ENCODE measurements around the gene RTL5. TPM values are rescaled to one million over a fixed set of nuclear protein-coding genes. Genes with fewer than 3 reads are reported as not detected.

RTL5 gene
- total and polyA plus RNA-seq, 2 experiments from 2014 or later = 0.31 to 0.94 TPM

- Histone ChIP-seq H3K79me2 (replicated peaks; ENCODE audit: insufficient read depth) (no peaks in the 10 kb centered on the region), H3K27me3 (ENCODE audit: insufficient read depth) (no peaks in the 10 kb centered on the region), H3K27ac (ENCODE audit: low read depth) (no peak overlapping the region), H4K20me1 (replicated peaks; ENCODE audit: insufficient read depth) (no peaks in the 10 kb centered on the region), H3K4me2 (no peak overlapping the region), H3K4me3 (no peak overlapping the region), H3K9me2 (ENCODE audit: insufficient read depth) (no peaks in the 10 kb centered on the region), H3K36me3 (ENCODE audit: insufficient read depth) (no peaks in the 10 kb centered on the region), H3F3A (replicated peaks; ENCODE audit: low read depth) (no peaks in the 10 kb centered on the region), H2AFZ (no peak overlapping the region), H3K4me1 (ENCODE audit: insufficient read depth) (no peaks in the 10 kb centered on the region)
- no peak overlapping the region for H3K4me3 Mint-ChIP-seq
- H3K27ac Mint-ChIP-seq = no peak overlapping the region
- DNase-seq (ENCODE audit: low spot score) (no peak), ATAC-seq (no peak)
- H3K4me1 Mint-ChIP-seq = peaks cover 2% of the 10 kb centered on the region; the same call in 1 of the 3 replicates
- peaks cover 5% of the 10 kb centered on the region for H3K27me3 Mint-ChIP-seq (ENCODE audit: insufficient read depth, low read depth, poor library complexity)
- H3K9me3 Mint-ChIP-seq = no peaks in the 10 kb centered on the region; the same call in 2 of the 3 replicates
- TF ChIP-seq, protein P1, sequence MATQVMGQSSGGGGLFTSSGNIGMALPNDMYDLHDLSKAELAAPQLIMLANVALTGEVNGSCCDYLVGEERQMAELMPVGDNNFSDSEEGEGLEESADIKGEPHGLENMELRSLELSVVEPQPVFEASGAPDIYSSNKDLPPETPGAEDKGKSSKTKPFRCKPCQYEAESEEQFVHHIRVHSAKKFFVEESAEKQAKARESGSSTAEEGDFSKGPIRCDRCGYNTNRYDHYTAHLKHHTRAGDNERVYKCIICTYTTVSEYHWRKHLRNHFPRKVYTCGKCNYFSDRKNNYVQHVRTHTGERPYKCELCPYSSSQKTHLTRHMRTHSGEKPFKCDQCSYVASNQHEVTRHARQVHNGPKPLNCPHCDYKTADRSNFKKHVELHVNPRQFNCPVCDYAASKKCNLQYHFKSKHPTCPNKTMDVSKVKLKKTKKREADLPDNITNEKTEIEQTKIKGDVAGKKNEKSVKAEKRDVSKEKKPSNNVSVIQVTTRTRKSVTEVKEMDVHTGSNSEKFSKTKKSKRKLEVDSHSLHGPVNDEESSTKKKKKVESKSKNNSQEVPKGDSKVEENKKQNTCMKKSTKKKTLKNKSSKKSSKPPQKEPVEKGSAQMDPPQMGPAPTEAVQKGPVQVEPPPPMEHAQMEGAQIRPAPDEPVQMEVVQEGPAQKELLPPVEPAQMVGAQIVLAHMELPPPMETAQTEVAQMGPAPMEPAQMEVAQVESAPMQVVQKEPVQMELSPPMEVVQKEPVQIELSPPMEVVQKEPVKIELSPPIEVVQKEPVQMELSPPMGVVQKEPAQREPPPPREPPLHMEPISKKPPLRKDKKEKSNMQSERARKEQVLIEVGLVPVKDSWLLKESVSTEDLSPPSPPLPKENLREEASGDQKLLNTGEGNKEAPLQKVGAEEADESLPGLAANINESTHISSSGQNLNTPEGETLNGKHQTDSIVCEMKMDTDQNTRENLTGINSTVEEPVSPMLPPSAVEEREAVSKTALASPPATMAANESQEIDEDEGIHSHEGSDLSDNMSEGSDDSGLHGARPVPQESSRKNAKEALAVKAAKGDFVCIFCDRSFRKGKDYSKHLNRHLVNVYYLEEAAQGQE (IDR thresholded peaks at IDR 0.05; ENCODE audit: unreplicated experiment) = no peak
- no peak for TF ChIP-seq EZH2 (IDR thresholded peaks at IDR 0.05; ENCODE audit: low read depth, unreplicated experiment)
- TF ChIP-seq, protein P2, sequence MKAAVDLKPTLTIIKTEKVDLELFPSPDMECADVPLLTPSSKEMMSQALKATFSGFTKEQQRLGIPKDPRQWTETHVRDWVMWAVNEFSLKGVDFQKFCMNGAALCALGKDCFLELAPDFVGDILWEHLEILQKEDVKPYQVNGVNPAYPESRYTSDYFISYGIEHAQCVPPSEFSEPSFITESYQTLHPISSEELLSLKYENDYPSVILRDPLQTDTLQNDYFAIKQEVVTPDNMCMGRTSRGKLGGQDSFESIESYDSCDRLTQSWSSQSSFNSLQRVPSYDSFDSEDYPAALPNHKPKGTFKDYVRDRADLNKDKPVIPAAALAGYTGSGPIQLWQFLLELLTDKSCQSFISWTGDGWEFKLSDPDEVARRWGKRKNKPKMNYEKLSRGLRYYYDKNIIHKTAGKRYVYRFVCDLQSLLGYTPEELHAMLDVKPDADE (IDR thresholded peaks at IDR 0.05) = no peak
- H3K36me3 Mint-ChIP-seq (ENCODE audit: low read depth) = peaks cover 13% of the 10 kb centered on the region
Measured at GRCh38 chrX:72145181-72145580, 13.5 kb upstream of the RTL5 start.

GRCh38 chrX:72143609-72143907 is 11.8 kb upstream of the RTL5 start:
- Mint-ChIP-seq H3K9me3 (no peaks in the 10 kb centered on the region; the same call in 2 of the 3 replicates), H3K27ac (no peak overlapping the region), H3K4me3 (no peak overlapping the region), H3K4me1 (peaks cover 2% of the 10 kb centered on the region; the same call in 1 of the 3 replicates), H3K36me3 (ENCODE audit: low read depth) (peaks cover 24% of the 10 kb centered on the region), H3K27me3 (ENCODE audit: insufficient read depth, low read depth, poor library complexity) (peaks cover 4% of the 10 kb centered on the region)
- Histone ChIP-seq H3K27ac (ENCODE audit: low read depth) (no peak overlapping the region), H3K4me3 (no peak overlapping the region), H2AFZ (no peak overlapping the region), H4K20me1 (replicated peaks; ENCODE audit: insufficient read depth) (no peaks in the 10 kb centered on the region), H3F3A (replicated peaks; ENCODE audit: low read depth) (no peaks in the 10 kb centered on the region), H3K79me2 (replicated peaks; ENCODE audit: insufficient read depth) (no peaks in the 10 kb centered on the region), H3K4me1 (ENCODE audit: insufficient read depth) (no peaks in the 10 kb centered on the region), H3K9me2 (ENCODE audit: insufficient read depth) (no peaks in the 10 kb centered on the region), H3K4me2 (no peak overlapping the region), H3K36me3 (ENCODE audit: insufficient read depth) (no peaks in the 10 kb centered on the region), H3K27me3 (ENCODE audit: insufficient read depth) (no peaks in the 10 kb centered on the region)
- ATAC-seq (no peak), DNase-seq (ENCODE audit: low spot score) (no peak)
- TF ChIP-seq ZNF114 (CRISPR knock-in tag; IDR thresholded peaks at IDR 0.05) (no peak), NANOG (IDR thresholded peaks at IDR 0.05; ENCODE audit: borderline replicate concordance) (no peak)
- TF ChIP-seq, protein P3, sequence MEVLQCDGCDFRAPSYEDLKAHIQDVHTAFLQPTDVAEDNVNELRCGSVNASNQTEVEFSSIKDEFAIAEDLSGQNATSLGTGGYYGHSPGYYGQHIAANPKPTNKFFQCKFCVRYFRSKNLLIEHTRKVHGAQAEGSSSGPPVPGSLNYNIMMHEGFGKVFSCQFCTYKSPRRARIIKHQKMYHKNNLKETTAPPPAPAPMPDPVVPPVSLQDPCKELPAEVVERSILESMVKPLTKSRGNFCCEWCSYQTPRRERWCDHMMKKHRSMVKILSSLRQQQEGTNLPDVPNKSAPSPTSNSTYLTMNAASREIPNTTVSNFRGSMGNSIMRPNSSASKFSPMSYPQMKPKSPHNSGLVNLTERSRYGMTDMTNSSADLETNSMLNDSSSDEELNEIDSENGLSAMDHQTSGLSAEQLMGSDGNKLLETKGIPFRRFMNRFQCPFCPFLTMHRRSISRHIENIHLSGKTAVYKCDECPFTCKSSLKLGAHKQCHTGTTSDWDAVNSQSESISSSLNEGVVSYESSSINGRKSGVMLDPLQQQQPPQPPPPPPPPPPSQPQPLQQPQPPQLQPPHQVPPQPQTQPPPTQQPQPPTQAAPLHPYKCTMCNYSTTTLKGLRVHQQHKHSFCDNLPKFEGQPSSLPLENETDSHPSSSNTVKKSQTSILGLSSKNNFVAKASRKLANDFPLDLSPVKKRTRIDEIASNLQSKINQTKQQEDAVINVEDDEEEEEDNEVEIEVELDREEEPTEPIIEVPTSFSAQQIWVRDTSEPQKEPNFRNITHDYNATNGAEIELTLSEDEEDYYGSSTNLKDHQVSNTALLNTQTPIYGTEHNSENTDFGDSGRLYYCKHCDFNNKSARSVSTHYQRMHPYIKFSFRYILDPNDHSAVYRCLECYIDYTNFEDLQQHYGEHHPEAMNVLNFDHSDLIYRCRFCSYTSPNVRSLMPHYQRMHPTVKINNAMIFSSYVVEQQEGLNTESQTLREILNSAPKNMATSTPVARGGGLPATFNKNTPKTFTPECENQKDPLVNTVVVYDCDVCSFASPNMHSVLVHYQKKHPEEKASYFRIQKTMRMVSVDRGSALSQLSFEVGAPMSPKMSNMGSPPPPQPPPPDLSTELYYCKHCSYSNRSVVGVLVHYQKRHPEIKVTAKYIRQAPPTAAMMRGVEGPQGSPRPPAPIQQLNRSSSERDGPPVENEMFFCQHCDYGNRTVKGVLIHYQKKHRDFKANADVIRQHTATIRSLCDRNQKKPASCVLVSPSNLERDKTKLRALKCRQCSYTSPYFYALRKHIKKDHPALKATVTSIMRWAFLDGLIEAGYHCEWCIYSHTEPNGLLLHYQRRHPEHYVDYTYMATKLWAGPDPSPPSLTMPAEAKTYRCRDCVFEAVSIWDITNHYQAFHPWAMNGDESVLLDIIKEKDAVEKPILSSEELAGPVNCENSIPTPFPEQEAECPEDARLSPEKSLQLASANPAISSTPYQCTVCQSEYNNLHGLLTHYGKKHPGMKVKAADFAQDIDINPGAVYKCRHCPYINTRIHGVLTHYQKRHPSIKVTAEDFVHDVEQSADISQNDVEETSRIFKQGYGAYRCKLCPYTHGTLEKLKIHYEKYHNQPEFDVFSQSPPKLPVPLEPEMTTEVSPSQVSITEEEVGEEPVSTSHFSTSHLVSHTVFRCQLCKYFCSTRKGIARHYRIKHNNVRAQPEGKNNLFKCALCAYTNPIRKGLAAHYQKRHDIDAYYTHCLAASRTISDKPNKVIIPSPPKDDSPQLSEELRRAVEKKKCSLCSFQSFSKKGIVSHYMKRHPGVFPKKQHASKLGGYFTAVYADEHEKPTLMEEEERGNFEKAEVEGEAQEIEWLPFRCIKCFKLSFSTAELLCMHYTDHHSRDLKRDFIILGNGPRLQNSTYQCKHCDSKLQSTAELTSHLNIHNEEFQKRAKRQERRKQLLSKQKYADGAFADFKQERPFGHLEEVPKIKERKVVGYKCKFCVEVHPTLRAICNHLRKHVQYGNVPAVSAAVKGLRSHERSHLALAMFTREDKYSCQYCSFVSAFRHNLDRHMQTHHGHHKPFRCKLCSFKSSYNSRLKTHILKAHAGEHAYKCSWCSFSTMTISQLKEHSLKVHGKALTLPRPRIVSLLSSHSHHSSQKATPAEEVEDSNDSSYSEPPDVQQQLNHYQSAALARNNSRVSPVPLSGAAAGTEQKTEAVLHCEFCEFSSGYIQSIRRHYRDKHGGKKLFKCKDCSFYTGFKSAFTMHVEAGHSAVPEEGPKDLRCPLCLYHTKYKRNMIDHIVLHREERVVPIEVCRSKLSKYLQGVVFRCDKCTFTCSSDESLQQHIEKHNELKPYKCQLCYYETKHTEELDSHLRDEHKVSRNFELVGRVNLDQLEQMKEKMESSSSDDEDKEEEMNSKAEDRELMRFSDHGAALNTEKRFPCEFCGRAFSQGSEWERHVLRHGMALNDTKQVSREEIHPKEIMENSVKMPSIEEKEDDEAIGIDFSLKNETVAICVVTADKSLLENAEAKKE (CRISPR knock-in tag; IDR thresholded peaks at IDR 0.05) = no peak
- TF ChIP-seq, protein P1 (IDR thresholded peaks at IDR 0.05; ENCODE audit: unreplicated experiment) = no peak

Measured in GM23338 (cell line).